Loucy (cell line): ENCODE data around the gene SH3GL1.

Source experiments
- H2AFZ ChIP-seq: fragments of 200-600 bp; sonication (generic); 2 replicates; pipeline ENCODE4 v1.6.0; 2016; ENCODE audit warnings: antibody characterized with exemption, mild to moderate bottlenecking, low read length, moderate library complexity
- H3F3A ChIP-seq: fragments of 200-600 bp; 2 replicates; pipeline ENCODE4 v1.6.0; 2016; ENCODE audit warnings: antibody characterized with exemption, low read depth, mild to moderate bottlenecking
- H3K27me3 ChIP-seq: fragments of 200-600 bp; sonication (generic); 2 replicates; pipeline ENCODE4 v1.6.1; 2014; ENCODE audit warnings: low read length, mild to moderate bottlenecking; ENCODE audit not compliant: insufficient read depth, poor library complexity, severe bottlenecking
- H3K36me3 ChIP-seq: fragments of 200-600 bp; sonication (generic); 2 replicates; pipeline ENCODE4 v1.6.1; 2016; ENCODE audit warnings: low read length; ENCODE audit not compliant: insufficient read depth
- H3K4me1 ChIP-seq: fragments of 200-600 bp; sonication (generic); 2 replicates; pipeline ENCODE4 v1.5.1; 2014; ENCODE audit warnings: low read length, mild to moderate bottlenecking; ENCODE audit not compliant: insufficient read depth, poor library complexity, severe bottlenecking
- H3K4me2 ChIP-seq: fragments of 200-600 bp; sonication (generic); 2 replicates; pipeline ENCODE4 v1.6.0; 2014; ENCODE audit warnings: antibody characterized with exemption, low read length, low read depth, mild to moderate bottlenecking; ENCODE audit not compliant: poor library complexity, severe bottlenecking
- H3K4me3 ChIP-seq: fragments of 200-600 bp; sonication (generic); 2 replicates; pipeline ENCODE4 v1.5.1; 2014; ENCODE audit warnings: low read length, mild to moderate bottlenecking, mixed read lengths; ENCODE audit not compliant: poor library complexity, severe bottlenecking
- H3K79me2 ChIP-seq: fragments of 200-600 bp; sonication (generic); 2 replicates; pipeline ENCODE4 v1.6.1; 2014; ENCODE audit warnings: low read length; ENCODE audit not compliant: insufficient read depth
- H3K9ac ChIP-seq: fragments of 200-600 bp; sonication (generic); 2 replicates; pipeline ENCODE4 v1.6.0; 2014; ENCODE audit warnings: mild to moderate bottlenecking, low read depth, low read length, moderate library complexity; ENCODE audit not compliant: poor library complexity, severe bottlenecking
- H3K9me2 ChIP-seq: fragments of 200-600 bp; sonication (generic); replicated peaks from 2 replicates; pipeline ENCODE4 v1.6.1; 2016; ENCODE audit warnings: low read depth, low read length, mixed read lengths
- H3K9me3 ChIP-seq: fragments of 200-600 bp; sonication (generic); 2 replicates; pipeline ENCODE4 v1.6.1; 2014; ENCODE audit warnings: mild to moderate bottlenecking, antibody characterized with exemption, low read length, low read depth; ENCODE audit not compliant: insufficient read depth
- H4K20me1 ChIP-seq: fragments of 200-600 bp; sonication (generic); 2 replicates; pipeline ENCODE4 v1.6.0; 2014; ENCODE audit warnings: antibody characterized with exemption, low read length, mild to moderate bottlenecking; ENCODE audit not compliant: insufficient read depth, poor library complexity, severe bottlenecking
- EZH2phosphoT487 ChIP-seq: fragments of 200-600 bp; IDR thresholded peaks from 2 replicates; pipeline ENCODE4 v1.6.1; 2018; ENCODE audit warnings: antibody characterized with exemption, mild to moderate bottlenecking, moderate library complexity, borderline replicate concordance
- TF ChIP-seq, protein P1 (sequence below): fragments of 200-600 bp; sonication (generic); conservative IDR thresholded peaks from 2 replicates; pipeline ENCODE4 v1.5.1; 2014; ENCODE audit warnings: mild to moderate bottlenecking, antibody characterized with exemption, low read length

Gene SH3GL1

DNA sequence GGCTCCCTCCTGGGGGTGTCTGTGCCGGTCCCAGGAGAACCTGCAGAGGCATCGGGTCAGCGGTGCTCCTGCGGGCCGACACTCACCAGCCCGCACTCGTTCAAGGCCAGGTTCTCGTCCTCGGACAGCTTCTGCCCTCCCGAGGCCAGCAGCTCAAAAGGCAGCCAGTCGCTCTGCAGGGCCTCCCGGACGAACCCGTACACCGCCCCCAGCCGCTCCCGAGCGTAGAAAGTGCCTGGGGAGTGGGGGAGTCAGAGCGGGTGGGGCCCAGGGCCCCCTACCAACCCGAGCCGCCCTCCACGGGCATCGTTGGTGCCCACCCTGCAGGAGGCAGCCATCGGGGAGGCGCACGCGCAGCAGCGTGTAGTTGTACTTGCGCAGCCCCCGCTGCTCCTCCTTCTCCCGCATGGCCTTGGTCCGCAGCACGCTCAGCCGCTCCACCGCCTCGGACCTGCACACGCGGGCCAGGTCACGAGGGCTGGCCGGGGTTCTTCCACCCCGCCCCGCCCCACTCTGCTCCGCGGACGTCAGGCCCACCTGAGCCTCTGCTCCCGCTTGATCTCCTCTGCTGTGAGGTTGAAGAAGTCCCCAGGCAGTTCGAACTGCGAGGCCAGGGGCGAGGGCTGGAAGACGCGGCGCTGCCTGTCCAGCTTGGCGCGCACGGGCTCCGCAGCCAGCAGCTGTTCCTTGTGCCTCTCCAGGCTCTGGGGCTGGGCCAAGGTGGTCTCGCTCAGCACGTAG is 45.8 kb upstream of the SH3GL1 start:
- Histone ChIP-seq H4K20me1 (no peaks in the 10 kb centered on the region), H3K36me3 (peaks cover 69% of the 10 kb centered on the region; the same call in 1 of the 2 replicates), H3K9me3 (no peaks in the 10 kb centered on the region), H3K4me1 (no peaks in the 10 kb centered on the region), H3K79me2 (no peaks in the 10 kb centered on the region), H2AFZ (no peak overlapping the region), H3K9me2 (no peaks in the 10 kb centered on the region), H3K4me2 (no peak overlapping the region), H3F3A (no peaks in the 10 kb centered on the region), H3K9ac (no peak overlapping the region), H3K27me3 (no peaks in the 10 kb centered on the region), H3K4me3 (no peak overlapping the region)
- TF ChIP-seq, protein P1, sequence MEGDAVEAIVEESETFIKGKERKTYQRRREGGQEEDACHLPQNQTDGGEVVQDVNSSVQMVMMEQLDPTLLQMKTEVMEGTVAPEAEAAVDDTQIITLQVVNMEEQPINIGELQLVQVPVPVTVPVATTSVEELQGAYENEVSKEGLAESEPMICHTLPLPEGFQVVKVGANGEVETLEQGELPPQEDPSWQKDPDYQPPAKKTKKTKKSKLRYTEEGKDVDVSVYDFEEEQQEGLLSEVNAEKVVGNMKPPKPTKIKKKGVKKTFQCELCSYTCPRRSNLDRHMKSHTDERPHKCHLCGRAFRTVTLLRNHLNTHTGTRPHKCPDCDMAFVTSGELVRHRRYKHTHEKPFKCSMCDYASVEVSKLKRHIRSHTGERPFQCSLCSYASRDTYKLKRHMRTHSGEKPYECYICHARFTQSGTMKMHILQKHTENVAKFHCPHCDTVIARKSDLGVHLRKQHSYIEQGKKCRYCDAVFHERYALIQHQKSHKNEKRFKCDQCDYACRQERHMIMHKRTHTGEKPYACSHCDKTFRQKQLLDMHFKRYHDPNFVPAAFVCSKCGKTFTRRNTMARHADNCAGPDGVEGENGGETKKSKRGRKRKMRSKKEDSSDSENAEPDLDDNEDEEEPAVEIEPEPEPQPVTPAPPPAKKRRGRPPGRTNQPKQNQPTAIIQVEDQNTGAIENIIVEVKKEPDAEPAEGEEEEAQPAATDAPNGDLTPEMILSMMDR = no peak
- no peak for TF ChIP-seq EZH2phosphoT487

DNA sequence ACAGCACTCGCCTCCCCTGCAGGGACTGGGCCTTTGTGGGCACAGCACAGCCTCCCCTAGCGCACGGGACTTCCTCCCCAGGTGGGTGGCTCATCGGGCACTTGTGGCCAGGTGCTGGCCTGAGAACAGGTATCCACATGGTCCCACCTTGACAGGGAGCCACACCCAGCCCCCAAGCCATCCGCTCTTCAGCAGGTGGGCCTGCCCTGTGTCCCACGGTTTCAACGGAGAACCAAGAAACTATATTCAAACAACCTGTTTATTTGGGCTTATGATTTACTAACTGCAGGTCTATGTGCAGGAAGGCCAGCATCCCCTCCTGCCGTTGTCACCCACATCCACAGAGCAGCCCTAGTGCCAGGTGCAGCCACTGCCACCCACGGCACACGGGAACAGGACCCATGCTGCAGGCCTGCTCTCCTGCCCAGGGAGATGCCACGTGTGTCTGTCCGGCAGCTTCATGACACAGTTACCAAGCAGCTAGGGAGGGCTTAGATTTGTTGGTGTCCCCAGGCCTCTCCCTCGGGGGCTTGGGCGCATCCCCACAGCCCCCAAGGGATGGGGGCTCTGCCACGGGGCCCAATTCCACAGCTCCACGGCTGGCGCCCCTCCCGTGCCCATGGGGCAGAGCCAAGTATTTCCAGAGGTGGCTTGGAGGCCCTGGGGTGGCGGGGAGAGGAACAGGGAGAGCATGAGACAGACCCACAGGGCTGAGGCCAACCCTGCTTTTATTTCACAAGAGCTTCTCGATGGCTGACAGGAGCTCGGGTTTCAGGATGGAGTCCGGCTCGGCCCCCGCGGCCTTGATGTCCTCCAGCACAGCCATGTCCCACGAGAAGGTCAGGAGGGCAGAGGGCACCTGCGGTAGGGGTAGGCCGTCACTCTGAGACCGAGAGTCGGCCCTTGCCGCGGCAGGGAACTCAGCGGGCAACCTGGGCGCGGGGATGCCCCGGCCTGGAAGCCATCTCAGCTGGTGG is 44.7 kb upstream of the SH3GL1 start:
- H3K79me2 ChIP-seq = no peaks in the 10 kb centered on the region
- H4K20me1 ChIP-seq = no peaks in the 10 kb centered on the region
- H3K9ac ChIP-seq = no peak overlapping the region
- no peaks in the 10 kb centered on the region for H3F3A ChIP-seq
- peaks cover 76% of the 10 kb centered on the region; the same call in 1 of the 2 replicates for H3K36me3 ChIP-seq
- H3K9me2 ChIP-seq = no peaks in the 10 kb centered on the region
- no peaks in the 10 kb centered on the region for H3K27me3 ChIP-seq
- no peaks in the 10 kb centered on the region for H3K4me1 ChIP-seq
- H2AFZ ChIP-seq = no peak overlapping the region
- H3K9me3 ChIP-seq = no peaks in the 10 kb centered on the region
- TF ChIP-seq, protein P1 = no peak
- TF ChIP-seq EZH2phosphoT487 = no peak
- H3K4me3 ChIP-seq = no peak overlapping the region
- H3K4me2 ChIP-seq = no peak overlapping the region

DNA sequence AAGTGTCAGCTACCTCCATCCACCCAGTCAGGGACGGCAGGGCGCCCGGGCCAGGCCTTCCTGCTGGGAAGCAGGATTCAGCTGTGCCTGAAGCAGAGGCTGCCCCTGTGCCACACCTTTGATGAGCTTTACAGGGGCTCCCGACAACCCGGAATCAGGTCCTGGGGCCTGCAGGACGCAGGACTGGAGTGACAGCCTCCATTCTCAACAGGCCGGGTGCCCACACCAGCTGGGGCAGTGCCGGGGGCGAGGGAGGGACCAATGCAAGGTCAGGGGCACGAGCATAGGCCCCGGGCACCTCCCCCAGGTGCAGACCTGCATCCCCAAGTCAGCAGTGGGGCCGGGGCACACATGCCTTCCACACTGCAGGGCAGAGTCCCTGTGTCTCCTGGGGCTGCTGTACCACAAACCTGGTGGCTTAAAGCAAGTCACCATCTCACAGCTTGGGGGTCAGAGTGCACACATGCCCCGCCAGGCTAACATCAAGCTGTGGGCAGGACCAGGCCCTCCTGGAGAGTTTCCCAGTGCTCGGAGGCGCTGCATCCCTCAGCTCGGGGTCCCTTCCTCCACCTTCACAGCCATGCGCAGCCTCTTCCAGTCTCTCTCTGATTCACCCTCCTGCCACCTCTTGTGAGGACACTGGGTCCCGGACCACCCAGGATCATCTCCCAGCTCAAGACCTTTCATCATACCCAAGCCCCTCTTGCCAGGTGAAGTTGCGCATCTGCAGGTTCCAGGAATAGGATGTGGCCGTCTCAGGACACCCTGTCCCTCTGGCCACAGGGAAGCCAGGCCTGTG is 43.8 kb upstream of the SH3GL1 start:
- Histone ChIP-seq H3K4me2 (no peak overlapping the region), H3K9ac (no peak overlapping the region), H3K9me3 (no peaks in the 10 kb centered on the region), H3K9me2 (no peaks in the 10 kb centered on the region), H3K27me3 (no peaks in the 10 kb centered on the region), H2AFZ (no peak overlapping the region), H3K36me3 (peaks cover 79% of the 10 kb centered on the region; the same call in 1 of the 2 replicates), H3K4me3 (no peak overlapping the region), H3F3A (no peaks in the 10 kb centered on the region), H3K4me1 (no peaks in the 10 kb centered on the region), H4K20me1 (no peaks in the 10 kb centered on the region), H3K79me2 (no peaks in the 10 kb centered on the region)
- TF ChIP-seq, protein P1 = no peak
- TF ChIP-seq EZH2phosphoT487 = no peak
